Activated CD8-positive, alpha-beta memory T cell treated with anti-CD3 and anti-CD28 coated beads, Interleukin-2, amount 50 U/mL, for 1 hour (primary cell): ENCODE measurements around the gene RBPJ.

Experiments used
- DNase-seq: peaks from one replicate; pipeline ENCODE4 v3.0.0-alpha.2; 2020; ENCODE audit errors: extremely low read depth

RBPJ gene

GRCh38 chr4:26418850-26419249 lies 98.0 kb downstream of the RBPJ start:
- DNase-seq = no peak

- no peak for DNase-seq
Measured at GRCh38 chr4:26420438-26420837, 99.6 kb downstream of the RBPJ start.

GRCh38 chr4:26420913-26421312 lies 100.1 kb downstream of the RBPJ start:
- no peak for DNase-seq

- no peak for DNase-seq
Measured at GRCh38 chr4:26424153-26424552, 103.3 kb downstream of the RBPJ start.

DNA sequence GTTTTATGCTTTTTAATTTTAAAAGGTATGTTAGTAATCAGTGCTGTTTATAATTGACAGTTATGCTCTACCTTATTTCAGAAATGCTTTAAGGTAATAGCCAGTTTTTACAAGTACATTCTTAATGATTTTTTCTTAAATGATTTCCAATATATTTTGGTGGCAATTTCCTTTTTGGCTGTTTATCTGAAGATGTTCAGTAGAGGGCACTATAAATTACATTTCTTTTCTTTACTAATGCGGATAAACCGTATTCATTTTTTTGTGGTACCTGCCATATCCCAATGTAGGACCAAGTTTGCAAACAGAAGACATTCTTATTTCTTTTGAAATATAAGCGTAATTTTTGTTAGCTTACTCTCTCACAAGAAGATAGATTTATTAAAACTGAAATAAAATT lies 104.0 kb downstream of the RBPJ start:
- no peak for DNase-seq

GRCh38 chr4:26425953-26426352 lies 105.1 kb downstream of the RBPJ start:
- no peak for DNase-seq

DNA sequence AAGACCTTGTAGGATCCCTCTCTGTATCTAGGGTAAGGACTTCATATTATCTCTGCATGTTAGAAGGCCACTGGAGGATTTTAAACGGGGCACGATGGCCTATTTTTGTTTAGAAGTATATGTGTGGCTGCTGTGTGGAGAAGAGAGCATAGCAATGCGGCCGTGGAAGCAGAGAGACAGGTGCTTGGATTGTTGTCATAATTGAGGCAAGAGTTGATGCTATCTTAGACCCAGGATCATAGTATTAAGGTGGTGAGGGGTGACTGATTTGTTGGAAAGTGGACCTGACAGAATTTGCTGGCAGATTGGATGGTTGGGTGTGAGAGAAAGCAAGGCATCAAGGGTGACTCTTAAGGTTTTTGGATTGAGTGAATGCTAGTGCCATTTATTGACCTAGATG lies 106.1 kb downstream of the RBPJ start:
- DNase-seq = no peak

DNA sequence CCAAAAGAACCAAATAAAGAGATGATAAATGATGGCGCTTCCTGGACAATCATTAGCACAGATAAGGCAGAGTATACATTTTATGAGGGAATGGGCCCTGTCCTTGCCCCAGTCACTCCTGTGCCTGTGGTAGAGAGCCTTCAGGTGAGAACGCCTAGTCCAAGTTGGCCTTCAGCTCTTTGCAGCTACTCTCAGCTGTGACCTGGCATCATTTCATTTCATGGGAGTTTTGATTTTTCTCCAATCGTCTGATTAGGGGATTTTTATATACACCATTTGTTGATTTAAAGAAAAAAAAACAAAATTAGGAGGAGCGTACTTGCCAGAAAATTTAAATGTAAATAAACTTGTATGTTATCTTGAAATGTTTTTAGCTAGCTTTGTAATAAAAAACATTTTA lies 109.1 kb downstream of the RBPJ start:
- no peak for DNase-seq

DNA sequence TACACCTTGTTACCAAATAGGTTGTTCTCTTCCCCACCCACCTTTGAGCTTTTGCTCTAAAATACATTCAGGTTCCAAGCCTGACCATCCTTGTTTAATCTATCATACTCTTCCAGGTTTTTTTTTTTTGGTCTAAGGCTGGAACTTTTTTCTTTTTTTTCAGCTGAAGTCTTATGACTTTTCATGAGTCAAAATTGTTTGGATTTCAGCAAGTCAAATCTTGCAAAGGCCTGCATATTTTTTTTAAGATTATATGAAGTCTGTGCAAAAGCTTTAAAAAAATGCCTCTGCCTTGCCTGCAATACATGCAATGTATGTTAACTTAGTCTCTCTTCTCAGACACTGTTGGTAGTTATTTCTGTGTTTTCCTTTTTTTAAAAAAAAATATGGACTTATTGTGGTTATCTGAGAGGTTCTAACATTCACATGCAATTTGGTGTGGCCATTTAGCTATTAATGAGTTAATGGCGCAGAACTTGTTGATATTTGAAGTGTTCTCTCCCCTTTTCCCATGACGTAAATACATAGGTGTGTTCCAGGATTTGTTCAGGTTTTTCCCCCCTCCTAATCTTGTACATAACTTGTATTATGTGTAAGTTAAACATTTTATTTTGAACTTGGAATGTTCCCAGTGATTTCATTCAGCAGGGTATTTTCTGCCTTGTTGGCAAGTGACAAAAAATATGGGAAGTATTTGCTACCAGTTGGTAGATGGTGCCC lies 110.8 kb downstream of the RBPJ start:
- no peak for DNase-seq

- no peak for DNase-seq
Measured at GRCh38 chr4:26432419-26432818, 111.6 kb downstream of the RBPJ start.

- no peak for DNase-seq
Measured at GRCh38 chr4:26433556-26433955, 112.7 kb downstream of the RBPJ start.

GRCh38 chr4:26434030-26434639 lies 113.3 kb downstream of the RBPJ start:
- no peak for DNase-seq

- no peak for DNase-seq
Measured at GRCh38 chr4:26441102-26441501, 120.3 kb downstream of the RBPJ start.

GRCh38 chr4:26441771-26442170 lies 121.0 kb downstream of the RBPJ start:
- DNase-seq = no peak

- DNase-seq = no peak
Measured at GRCh38 chr4:26447378-26447777, 126.6 kb downstream of the RBPJ start.

GRCh38 chr4:26450418-26450817 lies 129.6 kb downstream of the RBPJ start:
- DNase-seq = no peak

GRCh38 chr4:26451597-26451996 lies 130.8 kb downstream of the RBPJ start:
- no peak for DNase-seq

DNA sequence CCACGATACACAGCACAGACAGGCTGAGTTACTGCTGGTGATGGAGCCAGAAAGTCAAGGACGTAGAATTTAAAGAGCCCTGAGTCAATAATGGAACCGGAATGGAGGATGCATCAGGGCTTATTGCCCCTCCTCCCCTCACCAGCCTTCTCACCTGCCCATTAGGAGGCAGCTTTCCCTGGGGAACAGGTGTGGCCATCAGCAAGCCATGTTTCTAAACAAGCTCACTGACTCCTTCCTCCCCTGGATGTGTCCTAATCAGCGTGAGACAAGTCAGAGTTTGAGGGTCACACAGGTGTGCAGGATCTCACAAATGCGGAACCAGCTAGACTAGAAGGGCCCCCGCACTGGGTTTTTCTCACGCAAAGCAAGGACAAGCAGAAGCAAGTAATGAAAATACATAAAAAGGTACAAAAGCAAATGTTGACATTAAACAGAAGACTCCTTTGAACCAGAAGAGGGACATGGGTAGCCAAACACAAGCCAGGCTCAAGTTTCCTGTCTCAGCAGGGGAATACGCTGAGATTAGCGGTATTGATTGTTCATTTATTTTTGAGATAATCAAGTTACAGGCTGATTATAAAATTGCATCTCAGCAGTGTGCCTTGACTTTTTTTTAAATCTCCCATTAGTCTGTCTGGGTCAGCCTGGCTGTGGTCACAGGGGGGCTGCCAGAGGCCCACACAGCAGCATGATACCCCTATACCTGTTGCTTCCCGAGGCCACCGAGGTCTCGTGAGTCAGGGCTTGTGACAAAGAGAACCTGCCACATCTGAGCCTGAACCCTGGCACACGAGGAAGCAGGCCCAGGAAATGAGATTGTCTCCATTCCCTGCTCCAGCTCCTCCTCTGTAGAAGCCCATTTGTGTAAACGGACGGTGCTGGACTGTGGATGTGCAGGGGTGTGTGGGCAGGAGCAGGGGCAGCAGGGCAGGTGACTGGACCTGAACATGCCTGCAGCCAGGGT lies 132.0 kb downstream of the RBPJ start:
- no peak for DNase-seq

DNA sequence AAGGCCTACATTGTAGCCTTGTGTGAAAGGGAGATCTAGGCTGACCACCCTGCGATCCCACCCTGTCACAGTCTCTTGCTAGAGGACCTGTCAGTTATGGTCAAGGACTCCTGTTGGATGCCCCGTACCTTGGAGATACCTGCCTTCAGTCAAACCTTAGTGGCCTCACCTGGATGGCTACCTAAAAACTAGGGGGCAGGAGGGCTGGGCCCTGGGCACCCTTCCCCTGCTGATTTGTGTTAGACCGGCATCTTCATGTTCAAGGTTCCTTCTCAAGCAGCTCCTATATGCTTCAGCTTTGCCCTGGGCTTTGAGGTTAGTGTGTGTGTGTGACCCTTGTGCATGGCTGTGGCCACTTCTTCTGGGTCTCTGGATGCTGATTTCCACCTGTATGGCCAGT lies 134.1 kb downstream of the RBPJ start:
- DNase-seq = no peak

DNA sequence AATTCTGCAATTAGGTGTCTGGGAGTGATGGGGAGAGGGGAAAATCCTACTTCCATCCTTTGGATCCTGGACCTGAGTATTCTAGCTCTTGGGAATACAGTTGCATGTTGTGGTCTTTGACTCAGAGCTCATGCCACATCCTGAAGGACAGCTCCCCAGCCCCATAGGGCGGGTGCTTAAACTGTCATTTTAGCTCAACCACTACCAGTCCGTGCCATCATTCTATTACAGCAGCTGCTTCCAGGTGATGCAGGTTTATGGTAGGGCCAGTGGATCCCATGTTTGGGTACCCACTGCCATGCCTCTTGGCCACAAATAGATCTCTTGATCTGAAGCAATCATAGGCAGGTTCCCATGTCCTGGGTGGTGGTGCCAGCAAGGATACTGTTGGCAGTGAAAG lies 134.8 kb downstream of the RBPJ start:
- DNase-seq = no peak

DNA sequence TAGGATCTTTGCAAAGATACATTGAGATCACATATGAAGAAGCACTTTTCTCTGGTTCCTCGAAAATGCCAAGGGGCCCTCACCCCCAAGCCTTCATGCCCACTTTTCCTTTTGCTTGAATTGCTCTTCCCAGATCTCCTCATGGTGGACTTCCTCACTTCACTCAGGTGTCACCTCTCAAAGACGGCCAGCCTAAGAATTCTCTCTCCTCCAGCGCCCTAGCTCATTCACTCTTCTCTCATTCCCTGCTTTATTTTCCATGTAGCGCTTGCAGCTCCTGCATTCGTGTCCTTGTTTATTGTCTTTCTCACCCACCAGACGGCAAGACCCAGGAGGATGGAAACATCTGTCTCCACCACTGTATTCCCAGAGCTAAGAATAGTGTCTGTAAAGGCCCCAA lies 136.6 kb downstream of the RBPJ start:
- DNase-seq = no peak

- no peak for DNase-seq
Measured at GRCh38 chr4:26458157-26458561, 137.3 kb downstream of the RBPJ start.
